GM13976 (cell line): ENCODE results near the gene PIM2.

Source experiments
- DNase-seq: peaks from one replicate; pipeline ENCODE4 v3.0.0; 2012; ENCODE audit warnings: low spot score
- CTCF ChIP-seq: IDR thresholded peaks from 2 replicates; pipeline ENCODE4 v1.5.1; 2012; ENCODE audit warnings: borderline replicate concordance, mild to moderate bottlenecking; ENCODE audit not compliant: insufficient read depth; ENCODE audit errors: extremely low read depth, missing control alignments, control extremely low read depth
- in situ Hi-C: fragments of 300-500 bp; cut with MboI; formaldehyde crosslinking; loops from one replicate; pipeline ENCODE4 v1.12.0; 2022; ENCODE audit warnings: low sequenced_read_pairs, mixed read lengths, inconsistent platforms; ENCODE audit not compliant: unreplicated experiment

The PIM2 gene

GRCh38 chrX:48923771-48924170, 4.9 kb upstream of the PIM2 start:
- no peak for DNase-seq
- in situ Hi-C loops: no loop called here
- no peak for TF ChIP-seq CTCF

GRCh38 chrX:48920718-48921104, 1.9 kb upstream of the PIM2 start:
- in situ Hi-C loops: no loop called here
- TF ChIP-seq CTCF: no peak
- DNase-seq: no peak

- in situ Hi-C loops: no loop called here
- DNase-seq: no peak
- TF ChIP-seq CTCF: no peak
Measured at GRCh38 chrX:48919947-48920717, 1.3 kb upstream of the PIM2 start.

GRCh38 chrX:48919360-48919841, 577 bp upstream of the PIM2 start:
- DNase-seq: no peak
- in situ Hi-C loops: no loop called here
- TF ChIP-seq CTCF: no peak

GRCh38 chrX:48918301-48918642, 552 bp downstream of the PIM2 start:
- DNase-seq: no peak
- in situ Hi-C loops: no loop called here
- TF ChIP-seq CTCF: no peak

- peak; percentile 84 for DNase-seq
- TF ChIP-seq CTCF: peak; percentile 69
- in situ Hi-C loops: no loop called here
Measured at GRCh38 chrX:48917139-48918001, 1.5 kb downstream of the PIM2 start.
